SW 1271 (cell line): ENCODE results near the gene MLEC.
"Not testable (repeated sequence)": the region's sequence is repeated elsewhere in the genome, so short reads cannot be mapped to it uniquely, and the experiment has no call there.

Experiments used
- DNase-seq, 2 experiments: peaks; one replicate each; lab custom pipeline; 2025; lab: John Stamatoyannopoulos, UW

Gene MLEC

DNA sequence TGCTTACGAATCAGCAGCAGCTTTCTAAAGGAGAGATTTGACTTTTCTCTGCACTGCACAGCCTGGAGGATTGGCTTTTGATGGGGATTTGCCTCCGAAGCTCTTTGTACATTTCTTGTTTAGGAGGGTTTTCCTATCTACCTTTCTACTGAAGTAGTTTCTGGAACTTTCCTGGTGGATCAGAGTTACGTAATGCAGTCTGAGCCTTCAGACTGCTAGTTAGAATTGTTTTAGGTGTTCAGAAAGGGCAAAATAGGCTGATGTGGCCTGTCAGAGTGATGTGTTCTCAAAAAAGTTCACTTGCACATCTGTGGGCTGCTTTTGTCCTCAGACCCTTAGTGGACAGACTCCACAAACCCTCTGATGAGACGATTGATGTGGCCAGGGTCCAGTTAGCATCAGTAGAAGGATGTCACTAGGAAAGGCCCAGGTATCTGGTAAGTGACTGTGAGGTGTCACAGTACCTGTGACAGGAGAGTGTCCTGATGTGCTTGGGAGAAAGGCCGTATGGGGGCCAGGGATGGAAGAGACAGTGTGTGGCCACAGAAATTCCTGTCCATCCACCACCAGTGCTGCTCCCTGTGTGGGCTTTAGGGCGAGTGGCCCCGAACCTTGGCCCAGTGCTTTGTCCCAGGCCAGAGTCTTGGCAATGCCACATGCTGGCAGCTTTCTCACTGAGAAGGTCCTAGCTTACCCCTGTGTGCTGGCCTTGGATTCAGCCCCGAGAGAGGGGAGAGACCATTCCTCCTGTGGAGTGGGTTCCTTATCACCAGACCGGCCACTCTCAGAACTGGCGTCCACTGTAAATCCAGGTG lies 34.2 kb downstream of the MLEC start:
- no peak for DNase-seq

DNA sequence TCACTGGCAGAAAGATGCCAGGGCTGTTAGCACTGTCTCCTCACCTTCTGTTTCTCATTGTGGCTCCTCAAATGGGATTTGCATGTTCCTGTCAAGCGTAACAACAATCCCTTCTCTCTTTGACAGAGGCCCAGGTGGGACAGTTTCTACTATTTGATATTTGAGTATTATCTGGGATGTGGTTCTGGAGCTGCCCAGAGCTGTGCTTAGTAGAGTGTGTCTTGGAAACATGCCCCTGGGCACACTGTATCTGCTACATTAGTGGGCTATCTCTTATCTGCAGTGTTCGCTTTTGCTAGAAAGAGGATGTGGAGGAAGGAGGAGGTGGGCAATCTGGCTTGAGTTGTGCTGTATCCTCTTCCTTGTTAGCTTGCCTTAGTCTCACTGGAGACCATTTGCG lies 34.9 kb downstream of the MLEC start:
- no peak for DNase-seq

DNA sequence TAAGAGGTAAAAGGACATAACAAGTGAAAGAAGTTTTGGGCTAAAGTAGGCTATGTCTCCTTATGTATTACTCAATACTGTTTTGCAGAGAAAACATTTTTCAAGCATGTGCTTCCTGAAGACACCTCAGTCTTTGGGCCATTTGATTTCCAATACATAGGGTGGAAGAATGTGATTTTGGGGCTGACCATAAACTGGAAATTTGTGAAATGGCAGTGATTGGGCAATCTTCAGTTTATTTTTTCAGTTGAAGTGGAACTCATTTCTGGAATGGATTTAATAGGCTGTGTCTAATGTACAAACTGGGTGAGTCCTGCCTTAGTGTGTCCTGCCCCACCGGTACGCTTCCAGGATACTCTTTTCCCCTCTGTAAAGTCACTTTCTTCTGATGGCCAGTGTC lies 35.8 kb downstream of the MLEC start:
- no peak for DNase-seq

DNA sequence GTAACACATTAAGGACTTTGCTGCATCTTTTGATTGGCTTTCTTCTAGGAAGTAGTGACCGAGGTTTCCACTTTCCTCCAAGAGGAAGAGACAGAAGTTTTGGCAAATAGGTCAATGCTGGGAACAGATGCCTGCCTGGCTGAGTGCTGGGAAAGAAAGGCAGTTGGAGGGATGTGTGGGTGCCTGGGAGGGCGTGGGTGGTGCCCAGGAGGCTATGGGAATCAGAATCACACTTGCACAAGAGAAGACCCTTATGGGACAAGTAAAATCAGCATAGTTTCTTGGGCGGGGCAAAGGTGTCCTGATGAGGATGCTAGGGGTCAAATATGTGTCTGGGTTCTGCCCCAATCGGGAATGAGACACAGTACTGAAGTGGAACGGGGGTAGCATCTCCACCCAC lies 37.8 kb downstream of the MLEC start:
- DNase-seq, result no peak

DNA sequence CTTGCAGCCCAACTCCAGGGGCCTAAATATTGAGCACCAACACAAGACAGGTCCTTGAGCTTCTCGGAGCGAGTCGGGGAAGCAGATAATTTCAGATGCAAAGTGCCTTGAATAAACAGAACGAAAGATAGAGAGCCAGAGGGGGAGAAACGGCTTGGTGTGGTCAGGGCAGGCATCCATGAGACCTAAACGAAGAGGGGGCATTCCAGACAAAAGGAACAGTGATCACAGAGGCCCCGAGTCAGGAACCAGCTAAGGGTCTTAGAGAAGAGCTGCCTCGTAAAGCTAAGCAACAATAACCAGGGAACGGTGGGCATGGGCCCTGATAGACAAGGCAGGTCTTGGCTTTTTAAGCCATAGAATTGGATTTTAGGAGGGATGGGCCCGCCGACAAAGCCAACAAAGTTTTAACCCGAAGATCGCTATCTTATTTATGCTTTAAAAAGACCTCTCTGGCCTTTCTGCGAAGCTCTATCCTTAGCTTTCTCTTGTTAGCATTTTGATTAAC lies 38.3 kb downstream of the MLEC start:
- no peak for DNase-seq

DNA sequence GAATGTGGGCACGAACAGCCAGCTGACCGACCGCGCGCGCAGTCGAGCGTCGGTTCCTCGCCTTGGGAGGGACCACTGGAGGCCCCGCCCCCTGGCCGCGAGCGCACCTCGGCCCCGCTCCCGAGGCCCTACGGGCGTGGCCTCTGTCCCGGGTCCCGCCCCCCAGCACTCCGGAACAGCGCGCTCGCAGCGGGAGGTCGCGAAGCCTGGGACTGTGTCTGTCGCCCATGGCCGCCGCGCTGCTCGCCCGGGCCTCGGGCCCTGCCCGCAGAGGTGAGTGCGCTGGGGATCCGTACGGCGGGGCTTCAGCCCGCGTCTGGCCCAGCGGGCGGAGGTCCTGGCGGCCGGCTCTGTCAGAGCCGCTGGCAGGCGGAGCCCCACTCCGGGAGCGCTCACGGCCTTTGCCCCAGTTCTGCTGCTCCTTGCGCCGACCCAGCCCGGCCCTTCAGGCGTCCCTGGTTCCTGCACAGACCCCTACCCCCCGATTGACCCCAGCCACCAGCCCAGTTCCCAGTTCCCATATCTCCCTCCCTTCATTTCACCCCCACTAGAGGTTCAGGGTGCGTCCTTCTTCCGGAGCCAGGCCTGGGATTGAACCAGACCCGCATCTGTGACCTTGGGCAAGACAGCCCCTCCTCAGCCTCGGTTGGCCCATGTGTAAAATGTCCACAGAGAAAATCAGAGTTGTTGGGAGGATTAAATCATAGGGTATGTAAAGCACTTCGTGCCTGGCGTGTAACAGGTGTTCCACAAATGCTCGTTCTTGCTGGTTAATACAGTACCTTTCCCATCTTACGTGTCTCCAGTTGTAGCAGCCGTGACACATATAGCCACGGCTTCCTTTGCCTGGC lies 38.9 kb downstream of the MLEC start, which contains the start of gene ACADS:
Gene ACADS (plus strand): TSS at position 168 of the 851 bp plus-strand sequence. CDS start 60 bp downstream, at position 228.
- DNase-seq, result peak; percentile 59 to 80

DNA sequence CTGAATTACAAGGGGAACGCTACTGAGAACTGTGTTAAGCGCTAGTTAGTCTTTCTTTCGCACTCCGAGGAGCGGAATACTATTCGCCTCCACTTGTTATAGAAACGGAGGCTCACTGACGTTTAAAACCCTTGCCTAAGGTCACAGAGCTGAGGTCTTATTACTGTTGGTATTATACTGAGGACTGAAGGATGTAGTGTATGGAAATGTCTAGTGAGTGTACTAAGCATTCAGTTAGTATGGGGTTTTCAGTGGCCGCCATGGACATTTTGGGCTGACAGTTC lies 39.5 kb downstream of the MLEC start:
- no peak for DNase-seq

DNA sequence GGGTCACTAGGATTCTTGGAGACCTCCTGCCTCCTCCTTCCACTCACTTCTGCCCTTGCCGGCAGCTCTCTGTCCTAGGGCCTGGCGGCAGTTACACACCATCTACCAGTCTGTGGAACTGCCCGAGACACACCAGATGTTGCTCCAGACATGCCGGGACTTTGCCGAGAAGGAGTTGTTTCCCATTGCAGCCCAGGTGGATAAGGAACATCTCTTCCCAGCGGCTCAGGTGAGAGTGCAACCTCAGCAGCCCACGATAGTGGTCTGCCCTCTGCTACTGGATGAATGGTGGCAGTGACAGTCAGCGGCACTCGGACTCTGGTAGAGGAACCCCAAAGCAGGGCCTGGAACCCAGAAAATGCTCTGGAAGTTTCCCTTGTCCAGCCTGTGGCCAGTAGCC lies 40.0 kb downstream of the MLEC start:
- DNase-seq, result no peak

DNA sequence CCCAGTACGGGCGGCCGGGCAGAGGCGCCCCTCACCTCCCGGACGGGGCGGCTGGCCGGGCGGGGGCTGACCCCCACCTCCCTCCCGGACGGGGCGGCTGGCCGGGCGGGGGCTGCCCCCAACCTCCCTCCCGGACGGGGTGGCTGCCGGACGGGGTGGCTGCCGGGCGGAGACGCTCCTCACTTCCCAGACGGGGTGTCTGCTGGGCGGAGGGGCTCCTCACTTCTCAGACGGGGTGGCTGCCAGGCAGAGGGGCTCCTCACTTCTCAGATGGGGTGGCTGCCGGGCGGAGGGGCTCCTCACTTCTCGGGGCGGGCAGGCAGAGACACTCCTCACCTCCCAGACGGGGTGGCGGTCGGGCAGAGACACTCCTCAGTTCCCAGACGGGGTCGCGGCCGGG lies 45.2 kb downstream of the MLEC start:
- not testable (repeated sequence) for DNase-seq

DNA sequence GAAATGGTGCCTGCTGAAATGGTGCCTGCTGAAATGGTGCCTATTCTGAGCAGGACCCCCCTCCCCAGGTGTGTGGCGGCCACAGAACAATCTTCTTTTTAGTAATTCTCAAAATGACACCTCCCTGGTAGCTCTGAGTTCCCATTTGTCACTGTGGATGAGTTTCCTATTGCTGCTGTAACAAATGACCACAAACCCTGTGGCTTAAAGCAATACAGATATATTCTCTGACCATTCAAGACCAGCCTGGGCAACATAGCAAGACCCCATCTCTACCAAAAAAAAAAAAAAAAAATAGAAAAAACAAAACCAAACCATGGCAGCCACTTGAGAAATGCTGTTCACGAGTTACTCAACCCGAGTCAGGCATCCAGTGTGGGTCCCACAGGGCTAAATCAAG lies 46.6 kb downstream of the MLEC start:
- DNase-seq, result no peak

DNA sequence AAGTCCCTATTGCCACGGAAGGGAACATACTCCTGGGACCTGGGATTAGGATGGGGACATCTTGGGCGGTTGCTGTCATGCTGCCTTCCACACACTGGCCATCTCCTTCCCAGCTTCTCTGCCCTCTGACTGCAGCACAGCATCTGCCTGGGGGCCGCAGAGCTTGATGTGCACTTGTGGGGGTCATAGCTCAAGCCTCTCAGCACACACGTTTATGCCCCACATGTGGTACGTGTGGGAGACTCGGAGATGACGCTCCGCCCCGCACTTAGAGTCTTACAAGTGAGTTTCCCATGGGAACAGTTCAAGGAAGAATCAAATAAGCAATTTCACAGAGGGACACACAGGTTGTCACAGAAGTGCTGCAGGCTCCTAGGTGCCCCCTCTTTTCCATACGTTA lies 47.3 kb downstream of the MLEC start:
- DNase-seq, result no peak

DNA sequence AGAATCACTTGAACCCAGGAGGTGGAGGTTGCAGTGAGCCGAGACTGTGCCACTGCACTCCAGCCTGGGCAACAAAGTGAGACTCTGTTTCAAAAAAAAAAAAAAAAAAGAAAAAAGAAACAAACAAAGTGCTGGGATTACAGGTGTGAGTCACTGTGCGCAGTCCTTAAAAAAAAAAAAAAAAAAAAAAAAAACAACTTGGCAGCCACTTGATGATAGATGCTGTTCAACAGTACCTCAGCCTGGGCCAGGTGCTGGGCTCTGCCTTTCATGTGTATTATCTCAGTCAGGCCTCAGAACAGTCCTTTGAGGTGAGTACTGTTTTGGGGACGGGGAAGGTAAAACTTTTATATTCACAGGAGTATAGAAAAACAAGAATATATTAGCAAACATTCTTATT lies 48.2 kb downstream of the MLEC start:
- DNase-seq, result no peak

DNA sequence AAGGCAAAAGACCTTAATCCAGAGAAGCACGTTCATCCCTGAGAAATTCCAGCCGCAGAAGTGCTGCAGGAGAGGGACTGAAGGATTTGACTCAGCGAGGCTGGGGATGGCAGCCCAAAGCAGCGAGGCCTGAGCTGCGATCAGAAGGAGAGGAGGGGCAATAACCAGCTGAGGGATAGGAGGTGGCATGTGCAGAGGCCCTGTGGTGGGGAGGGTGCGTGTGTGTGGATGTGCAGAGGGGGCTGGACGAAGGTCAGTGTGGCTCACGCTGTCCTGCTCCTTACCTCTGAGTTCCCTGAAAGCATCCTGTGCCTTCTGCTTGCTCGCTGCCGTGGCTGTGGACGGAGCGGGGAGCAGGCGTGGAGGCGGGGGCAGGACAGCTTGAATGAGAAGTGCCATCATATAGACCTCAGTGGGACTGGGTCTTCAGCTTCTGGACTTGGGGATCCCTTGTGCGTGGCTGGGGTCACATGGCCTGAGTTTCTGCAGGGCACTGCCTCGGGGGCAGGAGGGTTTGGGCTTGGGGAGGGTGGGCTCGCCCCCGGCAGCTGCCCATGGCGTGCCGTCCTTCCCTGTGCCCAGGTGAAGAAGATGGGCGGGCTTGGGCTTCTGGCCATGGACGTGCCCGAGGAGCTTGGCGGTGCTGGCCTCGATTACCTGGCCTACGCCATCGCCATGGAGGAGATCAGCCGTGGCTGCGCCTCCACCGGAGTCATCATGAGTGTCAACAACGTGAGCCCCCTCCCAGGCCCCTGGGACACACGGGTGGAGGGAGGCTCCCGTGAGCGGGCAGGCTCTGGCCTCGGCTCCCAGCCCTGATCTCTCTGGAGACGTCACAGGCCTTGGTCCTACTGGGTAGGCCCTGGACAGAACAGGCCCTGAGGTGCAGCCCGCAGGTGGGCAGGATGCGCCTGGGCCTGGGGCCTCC lies 49.7 kb downstream of the MLEC start:
- no peak for DNase-seq

DNA sequence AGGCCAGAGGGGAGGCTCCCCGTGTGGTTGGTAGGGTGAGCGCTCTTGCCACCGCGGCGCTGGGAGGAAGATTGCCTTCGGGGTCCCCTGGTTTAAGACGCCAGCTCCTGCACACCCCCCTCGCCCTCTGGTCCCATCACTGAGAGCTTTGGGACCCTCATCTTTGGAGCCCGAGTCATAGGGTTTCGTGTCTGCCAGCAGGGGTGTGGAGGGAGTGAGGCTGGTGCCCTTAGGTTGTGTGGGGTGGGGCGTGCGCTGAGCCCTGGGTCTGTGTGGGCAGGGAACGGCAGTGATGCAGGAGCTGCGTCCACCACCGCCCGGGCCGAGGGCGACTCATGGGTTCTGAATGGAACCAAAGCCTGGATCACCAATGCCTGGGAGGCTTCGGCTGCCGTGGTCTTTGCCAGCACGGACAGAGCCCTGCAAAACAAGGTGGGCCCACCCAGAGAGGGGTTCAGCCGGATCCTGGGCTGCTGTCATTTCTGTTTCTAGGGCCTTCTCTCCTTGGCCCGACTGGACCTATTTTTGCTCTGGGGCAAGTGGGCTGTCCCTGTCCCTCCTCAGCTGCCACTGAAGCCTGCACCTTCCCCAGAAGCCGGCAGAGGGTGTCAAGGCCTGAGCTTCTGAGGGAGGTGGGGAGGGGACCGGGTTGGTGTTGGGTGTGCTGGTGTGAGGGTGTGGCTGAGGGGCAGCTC lies 50.8 kb downstream of the MLEC start:
- no peak for DNase-seq

DNA sequence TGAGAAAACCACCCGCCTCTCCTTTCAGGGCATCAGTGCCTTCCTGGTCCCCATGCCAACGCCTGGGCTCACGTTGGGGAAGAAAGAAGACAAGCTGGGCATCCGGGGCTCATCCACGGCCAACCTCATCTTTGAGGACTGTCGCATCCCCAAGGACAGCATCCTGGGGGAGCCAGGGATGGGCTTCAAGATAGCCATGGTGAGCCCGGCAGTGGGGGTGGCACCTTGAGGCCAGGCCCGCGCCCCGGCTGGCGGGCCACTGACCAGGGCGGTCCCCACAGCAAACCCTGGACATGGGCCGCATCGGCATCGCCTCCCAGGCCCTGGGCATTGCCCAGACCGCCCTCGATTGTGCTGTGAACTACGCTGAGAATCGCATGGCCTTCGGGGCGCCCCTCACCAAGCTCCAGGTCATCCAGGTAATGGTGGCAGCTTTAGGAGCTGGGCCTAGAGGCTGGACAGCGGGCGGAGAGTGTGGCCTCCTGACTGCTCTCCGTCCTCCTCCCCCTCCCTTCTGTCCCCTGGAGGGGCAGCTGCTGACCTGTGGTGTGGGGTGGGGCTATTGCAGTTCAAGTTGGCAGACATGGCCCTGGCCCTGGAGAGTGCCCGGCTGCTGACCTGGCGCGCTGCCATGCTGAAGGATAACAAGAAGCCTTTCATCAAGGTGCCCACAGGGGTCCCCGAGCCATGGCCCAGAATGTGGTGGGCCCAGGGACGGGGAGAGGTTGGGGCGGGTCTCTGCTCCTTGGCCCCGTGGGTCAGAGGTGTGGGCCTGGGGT lies 51.5 kb downstream of the MLEC start:
- no peak for DNase-seq

DNA sequence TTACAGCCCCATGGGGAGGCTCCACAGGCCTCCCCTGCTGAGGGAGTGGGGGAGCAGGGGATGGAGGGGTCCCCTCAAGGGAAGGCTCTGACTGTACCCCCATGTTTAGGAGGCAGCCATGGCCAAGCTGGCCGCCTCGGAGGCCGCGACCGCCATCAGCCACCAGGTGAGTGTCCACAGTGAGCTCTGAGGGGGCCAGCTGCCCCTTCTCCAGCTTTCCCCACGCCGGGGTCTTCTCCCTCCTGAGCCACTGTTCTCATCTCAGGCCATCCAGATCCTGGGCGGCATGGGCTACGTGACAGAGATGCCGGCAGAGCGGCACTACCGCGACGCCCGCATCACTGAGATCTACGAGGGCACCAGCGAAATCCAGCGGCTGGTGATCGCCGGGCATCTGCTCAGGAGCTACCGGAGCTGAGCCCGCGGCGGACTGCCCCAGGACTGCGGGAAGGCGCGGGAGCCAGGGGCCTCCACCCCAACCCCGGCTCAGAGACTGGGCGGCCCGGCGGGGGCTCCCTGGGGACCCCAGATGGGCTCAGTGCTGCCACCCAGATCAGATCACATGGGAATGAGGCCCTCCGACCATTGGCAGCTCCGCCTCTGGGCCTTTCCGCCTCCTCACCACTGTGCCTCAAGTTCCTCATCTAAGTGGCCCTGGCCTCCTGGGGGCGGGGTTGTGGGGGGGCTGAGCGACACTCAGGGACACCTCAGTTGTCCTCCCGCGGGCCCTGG lies 52.2 kb downstream of the MLEC start:
- no peak for DNase-seq

DNA sequence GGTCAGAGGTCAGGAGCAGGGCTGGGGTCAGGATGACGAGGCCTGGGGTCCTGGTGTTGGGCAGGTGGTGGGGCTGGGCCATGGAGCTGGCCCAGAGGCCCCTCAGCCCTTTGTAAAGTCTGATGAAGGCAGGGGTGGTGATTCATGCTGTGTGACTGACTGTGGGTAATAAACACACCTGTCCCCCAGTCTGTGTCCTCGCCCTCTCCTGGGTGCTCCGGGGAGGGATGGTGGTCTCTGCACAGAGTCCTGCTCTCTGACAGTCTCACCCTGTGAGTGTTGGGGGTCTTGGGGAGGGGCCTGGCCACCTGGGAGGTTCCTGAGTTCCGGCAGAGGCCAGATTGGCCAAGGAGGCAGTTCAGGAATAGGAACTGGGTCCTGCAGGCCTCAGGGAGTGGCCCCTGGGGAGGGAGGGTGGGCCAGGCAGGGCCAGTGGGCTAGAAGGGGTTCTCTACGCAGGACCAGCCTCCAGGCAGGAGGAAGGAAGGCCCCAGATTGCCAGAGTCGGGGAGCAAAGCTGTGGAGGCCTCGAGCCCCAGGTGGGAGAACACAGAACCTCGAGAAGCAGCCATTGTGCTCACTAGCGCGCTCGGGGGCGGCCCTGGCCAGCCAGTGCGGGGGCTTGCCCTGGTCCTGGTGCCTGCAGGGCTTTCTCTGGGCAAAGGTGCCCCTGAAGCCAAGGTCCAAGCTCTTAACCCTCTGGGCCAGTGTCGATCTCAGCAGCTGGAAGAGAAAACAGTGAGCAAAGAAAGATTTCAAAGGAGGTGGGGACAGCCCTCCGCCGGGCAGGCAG lies 53.1 kb downstream of the MLEC start:
- no peak for DNase-seq

DNA sequence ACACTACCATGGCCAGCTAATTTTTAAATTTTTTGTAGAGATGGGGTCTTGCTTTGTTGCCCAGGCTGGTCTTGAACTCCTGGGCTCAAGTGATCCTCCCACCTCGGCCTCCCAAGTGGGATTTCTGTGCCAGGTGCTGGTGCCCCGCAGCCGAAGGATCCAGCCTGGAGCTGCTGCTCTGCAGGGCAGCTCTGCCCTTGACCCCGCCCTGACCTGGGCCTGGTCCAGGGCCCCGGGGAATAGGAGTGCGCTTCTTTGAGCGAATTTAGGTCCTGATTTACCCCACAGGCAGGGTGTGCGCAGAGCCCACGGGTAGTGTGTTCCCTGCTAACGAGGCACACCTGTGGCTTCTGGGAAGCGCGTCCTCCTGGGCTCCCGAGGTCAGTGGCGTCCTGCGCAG lies 53.9 kb downstream of the MLEC start:
- no peak for DNase-seq
